IPS-NIHi11 (cell line): ENCODE results near the gene MLPH.

Experiments used
- DNase-seq: peaks from one replicate; pipeline ENCODE4 v3.0.0; 2012; ENCODE audit warnings: mixed read lengths, low spot score

Gene MLPH

GRCh38 chr2:237520290-237520689 is 33.2 kb downstream of the MLPH start:
- no peak for DNase-seq

DNA sequence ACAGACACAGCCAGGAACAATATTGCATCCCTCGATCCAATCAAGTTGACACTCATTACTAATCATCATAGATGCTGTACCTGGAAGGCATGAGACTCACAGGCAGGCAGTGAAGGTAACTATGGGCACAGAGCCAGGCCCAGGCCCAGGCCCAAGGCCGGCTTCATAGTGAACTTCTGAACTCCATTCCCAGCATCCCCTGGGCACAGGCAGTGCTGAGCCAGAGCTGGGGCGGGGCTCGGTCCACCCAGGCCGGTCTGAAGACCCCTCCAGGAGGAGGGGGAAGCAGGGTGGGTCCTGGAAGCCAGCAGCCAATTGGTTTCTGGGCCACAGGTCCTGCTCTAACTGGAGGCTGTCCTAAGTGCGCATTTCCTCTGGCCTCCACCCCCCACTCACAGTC is 37.6 kb downstream of the MLPH start:
- no peak for DNase-seq

DNA sequence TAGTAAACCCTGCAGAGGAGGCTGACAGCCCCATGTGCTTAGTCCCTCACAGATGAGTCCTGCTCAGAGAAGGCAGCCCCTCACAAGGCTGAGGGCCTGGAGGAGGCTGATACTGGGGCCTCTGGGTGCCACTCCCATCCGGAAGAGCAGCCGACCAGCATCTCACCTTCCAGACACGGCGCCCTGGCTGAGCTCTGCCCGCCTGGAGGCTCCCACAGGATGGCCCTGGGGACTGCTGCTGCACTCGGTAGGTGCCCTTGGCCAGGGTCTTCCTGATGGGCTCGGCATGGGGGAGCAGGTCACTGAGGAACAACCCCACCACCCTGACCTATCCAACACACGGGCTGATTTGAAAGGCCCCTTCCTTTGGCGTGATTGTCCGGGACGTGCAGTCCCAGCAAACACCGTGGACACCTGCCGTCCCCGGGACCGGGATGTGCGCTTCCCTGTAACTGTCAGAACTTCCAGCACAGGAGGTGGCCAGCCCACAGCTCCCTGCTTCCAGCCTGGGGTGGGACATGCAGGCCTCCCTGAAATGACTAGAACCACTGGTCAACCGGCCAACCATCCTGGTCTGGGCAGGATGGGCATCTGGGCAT is 38.6 kb downstream of the MLPH start:
- DNase-seq = no peak

GRCh38 chr2:237527233-237527632 is 40.2 kb downstream of the MLPH start:
- no peak for DNase-seq

DNA sequence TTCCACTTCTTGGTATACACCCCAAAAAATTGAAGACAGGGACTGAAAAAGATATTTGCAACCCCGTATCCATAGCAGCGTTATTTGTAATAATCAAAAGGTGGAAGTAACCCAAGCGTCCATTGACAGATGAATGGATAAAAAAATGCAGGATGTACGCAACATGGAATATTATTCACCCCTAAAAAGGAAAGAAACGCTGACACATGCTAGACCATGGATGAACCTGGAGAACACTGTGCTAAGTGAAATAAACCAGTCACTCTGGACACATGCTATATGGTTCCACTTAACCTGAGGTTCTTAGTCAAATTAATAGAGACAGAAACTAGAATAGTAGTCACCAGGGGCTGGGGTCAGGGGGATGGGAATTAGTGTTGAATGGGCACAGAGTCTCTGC is 40.7 kb downstream of the MLPH start:
- no peak for DNase-seq

DNA sequence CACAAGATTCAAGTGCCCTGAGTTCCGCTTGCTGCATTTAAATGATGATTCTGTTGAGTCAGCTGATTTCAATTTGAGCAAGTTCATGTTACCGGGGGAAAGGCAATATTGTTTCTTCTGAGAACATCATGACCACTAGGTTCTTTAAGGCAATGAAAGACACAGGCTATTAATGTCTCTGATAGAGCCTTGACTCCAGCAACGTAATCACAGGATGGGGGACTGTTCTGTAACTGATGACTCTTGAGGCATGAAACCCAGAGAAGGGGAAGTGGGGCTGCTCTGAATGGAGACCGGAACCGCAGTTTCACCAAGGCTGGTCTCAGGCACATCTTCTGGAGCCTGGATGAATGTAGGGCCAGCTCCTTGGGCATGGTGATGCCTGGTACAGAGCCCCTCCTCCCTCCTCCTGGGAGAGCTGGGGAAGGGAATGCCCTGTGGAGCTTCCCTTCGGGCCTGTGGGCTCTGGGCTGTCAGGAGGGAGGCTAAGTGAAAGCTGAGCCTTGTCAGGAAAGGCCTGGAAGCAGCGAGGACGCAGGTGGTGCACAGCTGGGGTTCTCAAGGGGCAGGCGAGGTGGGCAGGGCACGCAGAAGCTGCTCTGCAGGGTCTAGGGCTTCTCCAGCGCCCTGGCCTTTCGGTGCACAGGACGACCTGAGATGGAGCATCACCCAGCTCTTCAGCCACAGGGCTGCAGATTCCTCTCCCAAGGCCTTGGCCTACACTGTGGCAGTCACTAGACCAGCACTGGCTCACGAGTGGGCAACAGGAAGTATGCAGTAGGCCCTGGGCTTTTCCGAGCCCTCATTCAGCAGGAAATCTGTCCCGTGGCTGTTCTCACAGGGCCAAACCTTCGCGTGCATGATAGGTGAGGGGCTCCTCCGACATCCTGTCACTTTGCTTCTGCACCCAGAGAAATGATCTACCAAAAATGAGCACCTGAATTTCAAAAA is 42.7 kb downstream of the MLPH start:
- no peak for DNase-seq

- DNase-seq = no peak
Measured at GRCh38 chr2:237530472-237531433, 43.7 kb downstream of the MLPH start.

- DNase-seq = no peak
Measured at GRCh38 chr2:237532160-237532559, 45.1 kb downstream of the MLPH start.

GRCh38 chr2:237533668-237534161 is 46.7 kb downstream of the MLPH start:
- no peak for DNase-seq

- DNase-seq = no peak
Measured at GRCh38 chr2:237534380-237534779, 47.3 kb downstream of the MLPH start.

DNA sequence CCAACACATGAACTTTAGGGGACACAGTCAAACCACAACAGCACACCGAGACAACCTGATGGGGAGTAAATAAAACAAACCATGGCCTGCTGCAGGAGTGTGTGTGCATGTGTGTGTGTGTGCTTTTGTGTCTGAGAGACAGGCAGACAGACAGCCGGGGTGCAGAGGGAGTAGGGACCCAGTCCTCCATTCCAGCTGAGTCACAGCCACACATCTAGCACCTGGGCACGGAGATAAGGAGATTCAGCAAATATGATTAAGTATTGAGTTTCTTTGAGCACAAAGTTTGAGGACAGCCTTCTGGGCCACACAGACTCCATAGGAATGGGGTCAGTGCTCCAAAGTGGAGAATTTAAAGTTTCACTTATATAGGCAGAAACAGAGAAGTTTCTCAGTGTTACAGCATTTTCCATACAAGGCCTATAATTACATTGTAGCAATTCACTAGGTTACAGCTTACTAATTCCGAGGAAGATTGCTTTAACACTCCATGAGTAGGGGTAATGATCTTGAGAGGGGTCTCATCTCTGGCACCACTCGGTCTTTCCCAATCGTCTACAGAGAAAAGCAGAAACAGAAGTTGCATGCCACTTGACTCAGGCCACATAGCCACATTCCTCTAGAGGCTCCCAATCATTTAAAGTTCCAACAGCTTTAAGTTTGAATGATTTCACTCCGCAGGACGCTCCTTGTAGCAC is 48.5 kb downstream of the MLPH start:
- DNase-seq = no peak

- no peak for DNase-seq
Measured at GRCh38 chr2:237536083-237536415, 49.0 kb downstream of the MLPH start.

GRCh38 chr2:237536617-237537016 is 49.6 kb downstream of the MLPH start:
- no peak for DNase-seq

- DNase-seq = no peak
Measured at GRCh38 chr2:237538001-237538720, 51.1 kb downstream of the MLPH start.

DNA sequence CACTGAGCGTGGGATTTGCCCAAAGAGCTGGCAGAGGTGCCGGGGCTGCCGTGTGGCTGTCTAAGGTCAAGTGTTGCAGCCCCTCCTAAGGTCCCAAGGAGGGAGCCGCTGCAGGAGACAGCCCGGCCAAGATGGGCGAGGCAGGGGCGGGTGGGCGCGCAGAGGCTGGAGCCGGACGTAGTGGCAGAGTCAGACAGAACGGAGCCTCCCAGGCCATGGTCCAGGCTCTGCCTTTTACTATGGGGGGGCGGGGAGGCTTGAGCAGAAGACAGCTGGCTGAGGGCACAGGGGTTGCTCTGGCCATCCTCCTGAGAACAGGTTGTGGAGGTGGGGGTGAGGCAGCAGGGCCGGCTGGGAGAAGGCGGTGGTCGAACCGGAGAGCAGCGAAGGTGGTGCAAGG is 51.9 kb downstream of the MLPH start:
- no peak for DNase-seq

DNA sequence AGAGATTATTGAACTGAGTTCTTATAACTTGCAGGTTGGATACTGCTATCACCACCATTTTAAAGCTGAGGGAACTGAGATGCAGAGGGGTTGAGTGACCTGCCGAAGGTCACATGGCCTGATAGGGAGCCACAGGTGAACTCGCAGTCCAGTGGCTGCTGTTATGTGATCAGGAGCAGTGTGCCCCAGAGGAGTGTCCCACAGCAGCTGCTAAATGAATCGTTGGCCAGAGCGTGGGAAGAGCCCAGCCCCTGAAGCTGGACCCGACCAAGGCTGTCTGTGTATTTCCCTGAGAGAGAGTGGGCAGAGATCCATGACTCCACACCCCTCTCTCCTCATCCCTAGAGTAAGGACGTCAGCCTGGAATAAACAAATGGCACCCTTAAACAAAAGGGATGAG is 52.6 kb downstream of the MLPH start:
- no peak for DNase-seq

GRCh38 chr2:237540223-237540775 is 53.2 kb downstream of the MLPH start:
- no peak for DNase-seq

DNA sequence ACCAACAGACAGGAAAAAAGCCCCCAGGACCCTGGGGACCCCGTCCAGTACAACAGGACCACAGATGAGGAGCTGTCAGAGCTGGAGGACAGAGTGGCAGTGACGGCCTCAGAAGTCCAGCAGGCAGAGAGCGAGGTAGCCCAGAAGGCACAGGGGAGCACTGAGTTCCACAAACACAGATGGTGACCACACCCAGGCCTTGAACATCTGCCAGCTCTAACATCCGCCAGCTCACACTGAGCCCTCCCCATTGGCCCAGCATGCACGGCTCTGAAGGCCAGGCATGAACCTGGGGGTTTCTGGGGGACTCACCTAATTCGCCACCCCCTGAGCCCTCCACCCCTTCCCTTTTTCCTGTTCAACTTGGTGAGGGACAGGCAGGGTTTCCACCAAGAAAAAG is 53.8 kb downstream of the MLPH start:
- DNase-seq = no peak

- DNase-seq = no peak
Measured at GRCh38 chr2:237541243-237541642, 54.2 kb downstream of the MLPH start.

DNA sequence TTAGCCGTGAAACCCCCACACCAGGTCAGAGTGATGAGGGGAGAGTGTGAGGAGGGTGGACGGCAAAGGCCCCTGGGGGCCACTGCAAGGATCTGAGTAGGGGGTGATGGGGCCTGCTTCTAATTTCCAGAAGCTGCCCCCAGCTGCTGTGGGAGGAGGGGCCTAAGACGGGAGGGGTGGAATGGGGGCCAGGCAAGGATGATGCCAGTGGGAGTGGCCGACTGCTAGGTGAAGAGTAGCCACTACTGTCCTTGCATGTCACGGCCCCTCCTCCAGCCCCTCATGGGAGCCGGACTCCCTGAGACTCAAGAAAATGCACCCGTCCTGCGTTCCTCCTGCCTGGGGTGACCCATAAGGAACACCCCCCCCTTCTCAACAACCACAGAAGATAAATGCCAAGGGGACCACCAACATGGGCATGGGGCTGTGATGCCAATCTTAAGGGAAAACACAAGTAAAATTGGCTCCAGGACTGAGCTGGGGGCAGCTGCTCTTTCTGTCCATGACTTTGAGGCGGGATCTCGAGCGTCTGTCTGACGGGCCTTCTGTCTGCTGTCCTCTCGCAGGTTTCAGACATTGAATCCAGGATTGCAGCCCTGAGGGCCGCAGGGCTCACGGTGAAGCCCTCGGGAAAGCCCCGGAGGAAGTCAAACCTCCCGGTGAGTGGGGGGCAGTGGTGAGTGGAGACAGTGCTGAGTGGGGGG is 55.1 kb downstream of the MLPH start:
- DNase-seq = no peak
